SK-N-SH (cell line): ENCODE data around the gene ZBTB46. TPM values are rescaled to one million over a fixed set of nuclear protein-coding genes. Genes with fewer than 3 reads are reported as not detected.

Experiments used
- CTCF ChIA-PET: fragments of 300-600, 350-600 bp; formaldehyde crosslinking; extraction: SDS; loops from one replicate; lab custom pipeline; 2021; lab: Yijun Ruan, JAX
- POLR2A ChIA-PET: fragments of 350-600 bp; sonication (Branson Sonifier 250); formaldehyde crosslinking; extraction: SDS; loops from one replicate; lab custom pipeline; 2020; ENCODE audit warnings: antibody characterized with exemption, inconsistent platforms; lab: Yijun Ruan, JAX
- DNase-seq: peaks from one replicate; pipeline ENCODE4 v3.0.0; 2012
- H2AFZ ChIP-seq: fragments of 200-600 bp; sonication (generic); 2 replicates; pipeline ENCODE4 v1.8.1; 2016; ENCODE audit warnings: antibody characterized with exemption, mild to moderate bottlenecking, low read depth
- H3F3A ChIP-seq: fragments of 200-600 bp; sonication (generic); replicated peaks from 2 replicates; pipeline ENCODE3; 2016; ENCODE audit warnings: antibody characterized with exemption, mild to moderate bottlenecking; ENCODE audit not compliant: insufficient read depth
- H3K27ac ChIP-seq, 2 experiments: fragments of 200-500 bp in 1 of 2; fragments of 200-600 bp in 1 of 2; sonication (Bioruptor generic) in 1 of 2; sonication (generic), shearing (Covaris generic) in 1 of 2; 2 replicates each; pipeline versions ENCODE4 v1.5.1 to v1.6.1; 2014 to 2016; ENCODE audit warnings: low read depth in 2 of 2, inconsistent platforms in 1 of 2, low read length in 1 of 2, mild to moderate bottlenecking in 1 of 2, mixed read lengths in 1 of 2
- H3K27me3 ChIP-seq: fragments of 200-600 bp; sonication (generic), shearing (Covaris generic); 2 replicates; pipeline ENCODE4 v1.6.1; 2016; ENCODE audit warnings: mixed run types; ENCODE audit not compliant: insufficient read depth
- H3K36me3 ChIP-seq, 2 experiments: fragments of 200-500 bp in 1 of 2; fragments of 200-600 bp in 1 of 2; sonication (Bioruptor generic) in 1 of 2; sonication (generic) in 1 of 2; replicated peaks in 1 of 2; 2 replicates each; pipeline versions ENCODE3 to v1.5.1; 2014 to 2016; ENCODE audit warnings: low read length in 1 of 2, mild to moderate bottlenecking in 1 of 2; ENCODE audit not compliant: insufficient read depth in 2 of 2, control insufficient read depth in 1 of 2
- H3K4me1 ChIP-seq, 2 experiments: fragments of 200-500 bp in 1 of 2; fragments of 200-600 bp in 1 of 2; sonication (Bioruptor generic) in 1 of 2; sonication (generic), shearing (Covaris generic) in 1 of 2; 2 replicates each; pipeline versions ENCODE4 v1.5.1 to v1.6.1; 2014 to 2016; ENCODE audit warnings: low read depth in 1 of 2, low read length in 1 of 2, mixed run types in 1 of 2; ENCODE audit not compliant: insufficient read depth in 2 of 2, control insufficient read depth in 1 of 2
- H3K4me2 ChIP-seq: fragments of 200-600 bp; sonication (generic), shearing (Covaris generic); 2 replicates; pipeline ENCODE4 v1.6.1; 2017; ENCODE audit warnings: mixed run types
- H3K4me3 ChIP-seq, 2 experiments: fragments of 200-500 bp in 1 of 2; fragments of 200-600 bp in 1 of 2; sonication (Bioruptor generic) in 1 of 2; sonication (generic), shearing (Covaris generic) in 1 of 2; 2 replicates each; pipeline versions ENCODE4 v1.5.1 to v1.8.1; 2014 to 2016; ENCODE audit warnings: low read depth in 2 of 2, inconsistent platforms in 1 of 2, low read length in 1 of 2, mild to moderate bottlenecking in 1 of 2, mixed read lengths in 1 of 2, moderate library complexity in 1 of 2
- H3K79me2 ChIP-seq: fragments of 200-600 bp; sonication (generic); 2 replicates; pipeline ENCODE4 v1.8.1; 2017; ENCODE audit warnings: mild to moderate bottlenecking; ENCODE audit not compliant: insufficient read depth
- H3K9ac ChIP-seq: fragments of 200-600 bp; sonication (generic); 2 replicates; pipeline ENCODE4 v1.6.1; 2017; ENCODE audit warnings: mixed run types
- H3K9me2 ChIP-seq: fragments of 200-600 bp; sonication (generic); 2 replicates; pipeline ENCODE4 v1.6.1; 2017; ENCODE audit warnings: mixed run types
- H3K9me3 ChIP-seq: fragments of 200-600 bp; sonication (generic); 2 replicates; pipeline ENCODE4 v1.6.1; 2017; ENCODE audit warnings: mixed run types, mild to moderate bottlenecking, moderate library complexity
- H4K20me1 ChIP-seq: fragments of 200-600 bp; sonication (generic); 2 replicates; pipeline ENCODE4 v1.6.1; 2017; ENCODE audit warnings: mild to moderate bottlenecking, mixed run types; ENCODE audit not compliant: insufficient read depth
- CHD2 ChIP-seq: fragments of 150-350 bp; IDR thresholded peaks from 2 replicates; pipeline ENCODE4 v1.6.1; 2018; ENCODE audit warnings: low read length; ENCODE audit not compliant: partially characterized antibody
- ELF1 ChIP-seq: IDR thresholded peaks from 2 replicates; pipeline ENCODE4 v1.4.0; 2012
- EP300 ChIP-seq, 2 experiments: IDR thresholded peaks; 2 replicates each; pipeline versions ENCODE4 v1.4.0 to v1.6.1; 2012; ENCODE audit warnings: borderline replicate concordance in 1 of 2, low read depth in 1 of 2, low read length in 1 of 2
- GABPA ChIP-seq: IDR thresholded peaks from 2 replicates; pipeline ENCODE4 v1.4.0; 2012; ENCODE audit warnings: low read depth, mild to moderate bottlenecking
- JUND ChIP-seq: IDR thresholded peaks from 2 replicates; pipeline ENCODE4 v1.4.0; 2012
- MXI1 ChIP-seq: IDR thresholded peaks from 2 replicates; pipeline ENCODE4 v1.6.1; 2012; ENCODE audit warnings: mild to moderate bottlenecking, low read depth, low read length, improper control_type of control experiment
- POLR2AphosphoS5 ChIP-seq: IDR thresholded peaks from 2 replicates; pipeline ENCODE4 v1.6.1; 2012; ENCODE audit warnings: low read depth, low read length
- RAD21 ChIP-seq: IDR thresholded peaks from 2 replicates; pipeline ENCODE4 v1.6.1; 2012; ENCODE audit warnings: mild to moderate bottlenecking, low read length
- RCOR1 ChIP-seq: fragments of 150-350 bp; IDR thresholded peaks from 2 replicates; pipeline ENCODE4 v1.6.1; 2017; ENCODE audit warnings: antibody characterized with exemption, low read length
- RXRA ChIP-seq: IDR thresholded peaks from 2 replicates; pipeline ENCODE4 v1.4.0; 2012; ENCODE audit warnings: low read depth, mild to moderate bottlenecking, borderline replicate concordance
- SIN3A ChIP-seq: IDR thresholded peaks from 2 replicates; pipeline ENCODE4 v1.6.1; 2012; ENCODE audit warnings: low read depth, mild to moderate bottlenecking, low read length, moderate library complexity, borderline replicate concordance
- SMC3 ChIP-seq: IDR thresholded peaks from 2 replicates; pipeline ENCODE4 v1.6.1; 2012; ENCODE audit warnings: low read depth, low read length, improper control_type of control experiment
- TAF1 ChIP-seq: IDR thresholded peaks from 2 replicates; pipeline ENCODE4 v1.6.1; 2012; ENCODE audit warnings: low read depth, mild to moderate bottlenecking, low read length, moderate library complexity, borderline replicate concordance
- TCF12 ChIP-seq: IDR thresholded peaks from 2 replicates; pipeline ENCODE4 v1.4.0; 2012
- WGBS: methylation state at CpG from one replicate; pipeline ENCODE4 v1.1.6; 2017; ENCODE audit warnings: low lambda C conversion rate; 5-methylcytosine and 5-hydroxymethylcytosine counted together
- polyA plus RNA-seq, 3 experiments: library from polyadenylated mRNA; depleted of rRNA; stranded (reverse); fragments of >200 nt; gene quantifications; 2 replicates each; pipeline ENCODE4 v1.2.3, GENCODE V29; 2012
- TF ChIP-seq, protein P1 (sequence below): IDR thresholded peaks from 2 replicates; pipeline ENCODE4 v1.6.1; 2012; ENCODE audit warnings: mild to moderate bottlenecking, low read depth, low read length, moderate library complexity
- TF ChIP-seq, protein P2 (sequence below): fragments of 150-350 bp; IDR thresholded peaks from 2 replicates; pipeline ENCODE4 v1.6.1; 2016; ENCODE audit warnings: mild to moderate bottlenecking, low read depth, low read length
- TF ChIP-seq, protein P3 (sequence below): fragments of 200-600 bp; sonication (generic); IDR thresholded peaks from 2 replicates; pipeline ENCODE4 v1.6.1; 2017; ENCODE audit warnings: antibody characterized with exemption, mild to moderate bottlenecking, moderate library complexity
- TF ChIP-seq, protein P4 (sequence below): IDR thresholded peaks from 2 replicates; pipeline ENCODE4 v1.4.0; 2012; ENCODE audit warnings: low read depth, borderline replicate concordance
- TF ChIP-seq, protein P5 (sequence below): IDR thresholded peaks from 2 replicates; pipeline ENCODE4 v1.4.0; 2012; ENCODE audit warnings: low read depth

Gene ZBTB46
- polyA plus RNA-seq, 1 of the 3 experiments (the other 2 are of a cell fraction), result 0.15 TPM

DNA sequence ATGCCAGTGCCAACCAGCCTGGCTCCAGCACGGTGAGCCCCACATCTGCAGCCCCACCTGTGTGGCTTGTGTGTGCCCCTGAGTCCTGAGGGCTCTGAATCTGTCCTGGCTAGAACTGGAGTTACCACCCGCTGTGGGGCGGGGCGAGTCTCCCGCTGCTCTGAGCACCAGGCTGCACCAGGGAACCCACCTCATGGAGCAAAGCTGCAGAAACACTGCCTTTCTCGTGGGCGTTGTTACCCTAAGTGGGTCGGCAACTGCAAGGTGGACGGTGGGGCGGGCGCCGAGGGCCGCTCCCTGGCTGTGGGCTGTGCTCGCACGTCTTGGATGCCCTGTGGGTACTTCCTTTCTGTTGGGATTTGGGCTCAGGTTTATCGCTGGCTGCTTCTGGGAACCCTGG is 12.7 kb upstream of the ZBTB46 start:
- no peak overlapping the region for H3K4me2 ChIP-seq
- H3K9me3 ChIP-seq, result no peaks in the 10 kb centered on the region
- WGBS, result 78% methylated on average over 5 of the region's 16 CpGs
- no peaks in the 10 kb centered on the region for H3K9me2 ChIP-seq
- H3K27ac ChIP-seq, result no peak overlapping the region
- H3K27me3 ChIP-seq, result no peaks in the 10 kb centered on the region
- TF ChIP-seq GABPA, result no peak
- TF ChIP-seq POLR2AphosphoS5, result no peak
- TF ChIP-seq MXI1, result no peak
- TF ChIP-seq RXRA, result no peak
- TF ChIP-seq TAF1, result no peak
- no peak for TF ChIP-seq SMC3
- TF ChIP-seq, all 33 proteins: peak for 0
- Histone ChIP-seq H3K9ac (no peak overlapping the region), H3K79me2 (no peaks in the 10 kb centered on the region), H3K4me3 (no peak overlapping the region), H2AFZ (no peak overlapping the region), H3K36me3 (no peaks in the 10 kb centered on the region), H4K20me1 (no peaks in the 10 kb centered on the region), H3K4me1 (peaks cover 0 to 5% of the 10 kb centered on the region in 2 experiments; a peak in 1 of 4 replicates), H3F3A (no peaks in the 10 kb centered on the region)
- DNase-seq, result no peak
- ChIA-PET CTCF (no interaction called here), POLR2A (no interaction called here)

DNA sequence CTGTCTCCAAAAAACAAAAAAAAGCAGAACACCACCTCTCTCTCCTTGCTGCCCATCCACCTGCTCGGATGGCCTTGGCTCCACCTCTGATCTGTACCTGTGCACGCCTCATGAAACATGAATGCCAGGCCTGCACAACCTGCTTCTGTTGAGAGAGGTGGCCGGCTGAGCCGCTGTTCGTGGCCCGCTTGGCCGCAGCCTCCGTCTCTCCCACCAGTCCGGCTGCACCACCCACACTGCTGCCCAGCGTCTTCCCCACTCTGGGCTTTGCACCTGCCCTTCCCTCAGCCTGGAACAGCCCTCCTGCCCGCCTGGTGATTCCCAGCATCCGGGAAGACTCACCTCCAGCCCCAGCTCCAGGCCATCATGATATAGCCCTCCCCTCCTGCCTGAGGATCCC is 12.2 kb upstream of the ZBTB46 start:
- no peaks in the 10 kb centered on the region for H3F3A ChIP-seq
- H3K79me2 ChIP-seq, result no peaks in the 10 kb centered on the region
- H3K9me2 ChIP-seq, result no peaks in the 10 kb centered on the region
- H2AFZ ChIP-seq, result no peak overlapping the region
- peaks cover 0 to 5% of the 10 kb centered on the region in 2 experiments; a peak in 1 of 4 replicates for H3K4me1 ChIP-seq
- ChIA-PET CTCF (no interaction called here), POLR2A (no interaction called here)
- no peaks in the 10 kb centered on the region for H3K9me3 ChIP-seq
- no peak overlapping the region for H3K27ac ChIP-seq
- no peaks in the 10 kb centered on the region for H3K36me3 ChIP-seq
- no peak overlapping the region for H3K4me3 ChIP-seq
- no peaks in the 10 kb centered on the region for H3K27me3 ChIP-seq
- TF ChIP-seq POLR2AphosphoS5 (no peak), EP300 (IDR thresholded peaks at IDR 0.05; ENCODE audit: borderline replicate concordance in 1 of 2, low read depth in 1 of 2, low read length in 1 of 2) (no peak), CHD2 (no peak), TAF1 (no peak), ELF1 (no peak), RAD21 (no peak), TCF12 (no peak), RCOR1 (no peak), SIN3A (no peak), JUND (no peak)
- TF ChIP-seq, protein P1, sequence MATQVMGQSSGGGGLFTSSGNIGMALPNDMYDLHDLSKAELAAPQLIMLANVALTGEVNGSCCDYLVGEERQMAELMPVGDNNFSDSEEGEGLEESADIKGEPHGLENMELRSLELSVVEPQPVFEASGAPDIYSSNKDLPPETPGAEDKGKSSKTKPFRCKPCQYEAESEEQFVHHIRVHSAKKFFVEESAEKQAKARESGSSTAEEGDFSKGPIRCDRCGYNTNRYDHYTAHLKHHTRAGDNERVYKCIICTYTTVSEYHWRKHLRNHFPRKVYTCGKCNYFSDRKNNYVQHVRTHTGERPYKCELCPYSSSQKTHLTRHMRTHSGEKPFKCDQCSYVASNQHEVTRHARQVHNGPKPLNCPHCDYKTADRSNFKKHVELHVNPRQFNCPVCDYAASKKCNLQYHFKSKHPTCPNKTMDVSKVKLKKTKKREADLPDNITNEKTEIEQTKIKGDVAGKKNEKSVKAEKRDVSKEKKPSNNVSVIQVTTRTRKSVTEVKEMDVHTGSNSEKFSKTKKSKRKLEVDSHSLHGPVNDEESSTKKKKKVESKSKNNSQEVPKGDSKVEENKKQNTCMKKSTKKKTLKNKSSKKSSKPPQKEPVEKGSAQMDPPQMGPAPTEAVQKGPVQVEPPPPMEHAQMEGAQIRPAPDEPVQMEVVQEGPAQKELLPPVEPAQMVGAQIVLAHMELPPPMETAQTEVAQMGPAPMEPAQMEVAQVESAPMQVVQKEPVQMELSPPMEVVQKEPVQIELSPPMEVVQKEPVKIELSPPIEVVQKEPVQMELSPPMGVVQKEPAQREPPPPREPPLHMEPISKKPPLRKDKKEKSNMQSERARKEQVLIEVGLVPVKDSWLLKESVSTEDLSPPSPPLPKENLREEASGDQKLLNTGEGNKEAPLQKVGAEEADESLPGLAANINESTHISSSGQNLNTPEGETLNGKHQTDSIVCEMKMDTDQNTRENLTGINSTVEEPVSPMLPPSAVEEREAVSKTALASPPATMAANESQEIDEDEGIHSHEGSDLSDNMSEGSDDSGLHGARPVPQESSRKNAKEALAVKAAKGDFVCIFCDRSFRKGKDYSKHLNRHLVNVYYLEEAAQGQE, result no peak
- TF ChIP-seq, protein P2, sequence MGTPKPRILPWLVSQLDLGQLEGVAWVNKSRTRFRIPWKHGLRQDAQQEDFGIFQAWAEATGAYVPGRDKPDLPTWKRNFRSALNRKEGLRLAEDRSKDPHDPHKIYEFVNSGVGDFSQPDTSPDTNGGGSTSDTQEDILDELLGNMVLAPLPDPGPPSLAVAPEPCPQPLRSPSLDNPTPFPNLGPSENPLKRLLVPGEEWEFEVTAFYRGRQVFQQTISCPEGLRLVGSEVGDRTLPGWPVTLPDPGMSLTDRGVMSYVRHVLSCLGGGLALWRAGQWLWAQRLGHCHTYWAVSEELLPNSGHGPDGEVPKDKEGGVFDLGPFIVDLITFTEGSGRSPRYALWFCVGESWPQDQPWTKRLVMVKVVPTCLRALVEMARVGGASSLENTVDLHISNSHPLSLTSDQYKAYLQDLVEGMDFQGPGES, result no peak
- TF ChIP-seq, protein P3, sequence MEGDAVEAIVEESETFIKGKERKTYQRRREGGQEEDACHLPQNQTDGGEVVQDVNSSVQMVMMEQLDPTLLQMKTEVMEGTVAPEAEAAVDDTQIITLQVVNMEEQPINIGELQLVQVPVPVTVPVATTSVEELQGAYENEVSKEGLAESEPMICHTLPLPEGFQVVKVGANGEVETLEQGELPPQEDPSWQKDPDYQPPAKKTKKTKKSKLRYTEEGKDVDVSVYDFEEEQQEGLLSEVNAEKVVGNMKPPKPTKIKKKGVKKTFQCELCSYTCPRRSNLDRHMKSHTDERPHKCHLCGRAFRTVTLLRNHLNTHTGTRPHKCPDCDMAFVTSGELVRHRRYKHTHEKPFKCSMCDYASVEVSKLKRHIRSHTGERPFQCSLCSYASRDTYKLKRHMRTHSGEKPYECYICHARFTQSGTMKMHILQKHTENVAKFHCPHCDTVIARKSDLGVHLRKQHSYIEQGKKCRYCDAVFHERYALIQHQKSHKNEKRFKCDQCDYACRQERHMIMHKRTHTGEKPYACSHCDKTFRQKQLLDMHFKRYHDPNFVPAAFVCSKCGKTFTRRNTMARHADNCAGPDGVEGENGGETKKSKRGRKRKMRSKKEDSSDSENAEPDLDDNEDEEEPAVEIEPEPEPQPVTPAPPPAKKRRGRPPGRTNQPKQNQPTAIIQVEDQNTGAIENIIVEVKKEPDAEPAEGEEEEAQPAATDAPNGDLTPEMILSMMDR, result no peak
- TF ChIP-seq, protein P4, sequence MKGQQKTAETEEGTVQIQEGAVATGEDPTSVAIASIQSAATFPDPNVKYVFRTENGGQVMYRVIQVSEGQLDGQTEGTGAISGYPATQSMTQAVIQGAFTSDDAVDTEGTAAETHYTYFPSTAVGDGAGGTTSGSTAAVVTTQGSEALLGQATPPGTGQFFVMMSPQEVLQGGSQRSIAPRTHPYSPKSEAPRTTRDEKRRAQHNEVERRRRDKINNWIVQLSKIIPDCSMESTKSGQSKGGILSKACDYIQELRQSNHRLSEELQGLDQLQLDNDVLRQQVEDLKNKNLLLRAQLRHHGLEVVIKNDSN, result no peak
- TF ChIP-seq, protein P5, sequence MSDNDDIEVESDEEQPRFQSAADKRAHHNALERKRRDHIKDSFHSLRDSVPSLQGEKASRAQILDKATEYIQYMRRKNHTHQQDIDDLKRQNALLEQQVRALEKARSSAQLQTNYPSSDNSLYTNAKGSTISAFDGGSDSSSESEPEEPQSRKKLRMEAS, result no peak
- H3K9ac ChIP-seq, result no peak overlapping the region
- no peak overlapping the region for H3K4me2 ChIP-seq
- DNase-seq, result no peak
- 75% methylated on average over 12 of the region's 12 CpGs for WGBS
- H4K20me1 ChIP-seq, result no peaks in the 10 kb centered on the region
